MCF 10A (cell line): ENCODE results near the gene AKR1B1. TPM values are rescaled to one million over a fixed set of nuclear protein-coding genes. Genes with fewer than 3 reads are reported as not detected.

ENCODE experiments used
- BruUV-seq: library from RNA; stranded (reverse); fragments of 400-500 nt; replicated peaks from 2 replicates; lab custom pipeline; 2021; lab: Mats Ljungman, UMichigan
- CTCF ChIA-PET: fragments of 300-600 bp; sonication (Branson Sonifier 250); formaldehyde crosslinking; extraction: SDS; loops from one replicate; lab custom pipeline; 2021; ENCODE audit warnings: antibody characterized with exemption, inconsistent platforms; lab: Yijun Ruan, JAX
- POLR2A ChIA-PET: fragments of 300-600, 350-650 bp; sonication (Branson Sonifier 250); formaldehyde crosslinking; extraction: SDS; loops from one replicate; lab custom pipeline; 2020; ENCODE audit warnings: antibody characterized with exemption, inconsistent platforms; lab: Yijun Ruan, JAX
- DNase-seq: peaks from one replicate; pipeline ENCODE4 v3.0.0-alpha.2; 2018; ENCODE audit not compliant: unreplicated experiment
- H3K27ac Mint-ChIP-seq: one replicate; pipeline ENCODE4 v1.8.0; 2022; ENCODE audit warnings: mild to moderate bottlenecking, low read depth, mixed read lengths; ENCODE audit not compliant: unreplicated experiment
- H3K27me3 Mint-ChIP-seq: one replicate; pipeline ENCODE4 v1.8.0; 2022; ENCODE audit warnings: mixed read lengths; ENCODE audit not compliant: insufficient read depth, unreplicated experiment
- H3K36me3 Mint-ChIP-seq: one replicate; pipeline ENCODE4 v1.8.0; 2022; ENCODE audit warnings: mild to moderate bottlenecking, moderate library complexity, mixed read lengths; ENCODE audit not compliant: insufficient read depth, unreplicated experiment
- H3K4me1 Mint-ChIP-seq: one replicate; pipeline ENCODE4 v1.8.0; 2022; ENCODE audit warnings: mixed read lengths; ENCODE audit not compliant: insufficient read depth, unreplicated experiment
- H3K4me3 Mint-ChIP-seq: one replicate; pipeline ENCODE4 v1.8.0; 2022; ENCODE audit warnings: mild to moderate bottlenecking, moderate library complexity, mixed read lengths; ENCODE audit not compliant: unreplicated experiment
- H3K9me3 Mint-ChIP-seq: one replicate; pipeline ENCODE4 v1.8.0; 2022; ENCODE audit warnings: mixed read lengths; ENCODE audit not compliant: unreplicated experiment
- intact Hi-C: fragments of 100-400 bp; cut with micrococcal nuclease; formaldehyde crosslinking; loops from 2 replicates; pipeline ENCODE4 v1.14.1; 2022
- total RNA-seq: library from RNA; stranded (reverse); gene quantifications from 2 replicates; pipeline ENCODE4 v1.2.3, GENCODE V29; 2022
- TF ChIP-seq, protein P1 (sequence below): fragments of 200-600 bp; IDR thresholded peaks from one replicate; pipeline ENCODE4 v1.8.0; 2022; ENCODE audit warnings: antibody characterized with exemption, mild to moderate bottlenecking; ENCODE audit not compliant: unreplicated experiment

The AKR1B1 gene
- total RNA-seq, 1 experiment from 2014 or later: 128 TPM

DNA sequence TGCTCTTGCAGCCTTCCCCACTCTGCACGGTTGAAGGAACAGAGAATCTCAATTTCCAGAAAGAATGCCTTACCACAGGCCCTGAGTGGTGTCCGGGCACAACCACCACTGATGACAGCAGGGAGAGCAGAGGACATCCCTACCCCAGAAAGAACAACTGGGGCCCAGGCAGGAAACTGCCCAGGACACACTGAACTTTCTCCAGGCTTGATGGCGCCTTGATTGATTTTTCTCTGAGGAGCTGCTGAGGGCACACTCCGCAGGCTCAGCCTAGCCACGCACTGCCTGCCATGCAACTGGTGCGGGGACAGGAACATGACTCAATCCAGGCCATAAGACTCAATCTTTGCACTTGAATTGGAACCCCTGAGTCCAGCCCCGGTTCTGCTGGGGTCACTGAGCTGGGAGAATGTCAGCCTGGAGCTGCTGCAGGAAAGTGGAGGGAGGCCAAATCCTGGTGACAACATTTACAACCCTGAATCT lies 5.9 kb downstream of the AKR1B1 start:
- CTCF ChIA-PET: interaction anchor here (0.9 to 2.0 kb wide), 2 partner anchors 20 to 57 kb away, joined by 3 to 10 read pairs; no protein-coding TSS in a partner anchor
- no TSS peak for BruUV-seq
- Mint-ChIP-seq H3K27me3 (no peaks in the 10 kb centered on the region), H3K27ac (no peak overlapping the region), H3K4me1 (peaks cover 27% of the 10 kb centered on the region), H3K9me3 (no peaks in the 10 kb centered on the region), H3K4me3 (no peak overlapping the region), H3K36me3 (peaks cover 40% of the 10 kb centered on the region)
- intact Hi-C loops: no loop called here
- DNase-seq: no peak
- POLR2A ChIA-PET: interaction anchor here (0.6 to 0.9 kb wide), 2 partner anchors 54 to 155 kb away, joined by 3 read pairs; no protein-coding TSS in a partner anchor
- TF ChIP-seq, protein P1, sequence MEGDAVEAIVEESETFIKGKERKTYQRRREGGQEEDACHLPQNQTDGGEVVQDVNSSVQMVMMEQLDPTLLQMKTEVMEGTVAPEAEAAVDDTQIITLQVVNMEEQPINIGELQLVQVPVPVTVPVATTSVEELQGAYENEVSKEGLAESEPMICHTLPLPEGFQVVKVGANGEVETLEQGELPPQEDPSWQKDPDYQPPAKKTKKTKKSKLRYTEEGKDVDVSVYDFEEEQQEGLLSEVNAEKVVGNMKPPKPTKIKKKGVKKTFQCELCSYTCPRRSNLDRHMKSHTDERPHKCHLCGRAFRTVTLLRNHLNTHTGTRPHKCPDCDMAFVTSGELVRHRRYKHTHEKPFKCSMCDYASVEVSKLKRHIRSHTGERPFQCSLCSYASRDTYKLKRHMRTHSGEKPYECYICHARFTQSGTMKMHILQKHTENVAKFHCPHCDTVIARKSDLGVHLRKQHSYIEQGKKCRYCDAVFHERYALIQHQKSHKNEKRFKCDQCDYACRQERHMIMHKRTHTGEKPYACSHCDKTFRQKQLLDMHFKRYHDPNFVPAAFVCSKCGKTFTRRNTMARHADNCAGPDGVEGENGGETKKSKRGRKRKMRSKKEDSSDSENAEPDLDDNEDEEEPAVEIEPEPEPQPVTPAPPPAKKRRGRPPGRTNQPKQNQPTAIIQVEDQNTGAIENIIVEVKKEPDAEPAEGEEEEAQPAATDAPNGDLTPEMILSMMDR: no peak

DNA sequence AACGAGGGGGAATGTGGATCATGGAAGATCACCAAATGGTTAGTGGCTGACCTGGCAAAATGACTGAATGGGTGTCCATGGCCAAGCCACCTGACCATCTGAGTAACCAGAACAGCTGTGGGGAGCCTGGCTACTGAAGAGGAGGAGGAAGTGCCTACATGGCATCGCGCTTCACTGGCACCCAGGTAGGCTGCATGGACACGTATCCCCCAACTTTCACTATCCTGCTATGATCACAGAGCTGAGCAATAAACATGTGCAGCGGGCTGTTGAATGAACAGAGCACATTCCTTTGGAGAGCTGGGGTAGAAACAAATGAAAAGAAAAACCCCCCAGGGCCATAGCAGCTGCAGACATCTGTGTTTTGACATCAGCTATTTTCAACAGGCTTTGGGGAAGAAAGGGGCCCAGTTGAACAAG lies 6.5 kb downstream of the AKR1B1 start:
- H3K27me3 Mint-ChIP-seq: no peaks in the 10 kb centered on the region
- POLR2A ChIA-PET: no interaction called here

DNA sequence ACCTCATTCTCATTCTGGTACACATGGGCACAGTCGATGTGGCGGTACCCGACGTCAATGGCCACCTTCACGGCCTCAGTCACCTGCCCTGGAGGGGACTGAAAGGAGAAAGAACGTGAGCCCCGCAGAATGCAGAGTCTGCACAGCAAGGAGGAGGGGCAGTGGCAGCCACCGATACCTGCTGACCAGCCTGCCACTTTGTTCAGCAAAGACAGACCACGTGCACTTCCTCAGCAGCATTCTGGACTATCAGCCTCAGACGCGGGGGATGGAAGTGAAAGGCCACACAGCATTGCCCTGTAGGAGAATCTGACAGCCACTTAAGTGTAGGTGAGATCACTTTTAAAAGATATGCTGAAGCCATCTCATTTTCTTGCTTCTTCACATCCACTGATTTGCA lies 7.2 kb downstream of the AKR1B1 start:
- no TSS peak for BruUV-seq
- TF ChIP-seq, protein P1: no peak
- DNase-seq: no peak
- no peaks in the 10 kb centered on the region for H3K27me3 Mint-ChIP-seq
- peak overlapping the region; percentile 31 for H3K27ac Mint-ChIP-seq
- intact Hi-C loops: no loop called here
- H3K9me3 Mint-ChIP-seq: no peaks in the 10 kb centered on the region
- H3K36me3 Mint-ChIP-seq: peaks cover 46% of the 10 kb centered on the region
- H3K4me1 Mint-ChIP-seq: peaks cover 22% of the 10 kb centered on the region
- CTCF ChIA-PET: no interaction called here
- H3K4me3 Mint-ChIP-seq: no peak overlapping the region
- POLR2A ChIA-PET: no interaction called here

More for the DNA sequence above, 6.5 kb downstream of the AKR1B1 start:
- CTCF ChIA-PET: interaction anchor here (0.6 to 2.0 kb wide), 2 partner anchors 20 to 67 kb away, joined by 3 to 10 read pairs; no protein-coding TSS in a partner anchor
- intact Hi-C loops: no loop called here
- peaks cover 42% of the 10 kb centered on the region for H3K36me3 Mint-ChIP-seq
- no peak for DNase-seq
- no TSS peak for BruUV-seq
- H3K27ac Mint-ChIP-seq: peak overlapping the region; percentile 31
- peaks cover 24% of the 10 kb centered on the region for H3K4me1 Mint-ChIP-seq
- no peak overlapping the region for H3K4me3 Mint-ChIP-seq
- TF ChIP-seq, protein P1: no peak
- H3K9me3 Mint-ChIP-seq: no peaks in the 10 kb centered on the region

DNA sequence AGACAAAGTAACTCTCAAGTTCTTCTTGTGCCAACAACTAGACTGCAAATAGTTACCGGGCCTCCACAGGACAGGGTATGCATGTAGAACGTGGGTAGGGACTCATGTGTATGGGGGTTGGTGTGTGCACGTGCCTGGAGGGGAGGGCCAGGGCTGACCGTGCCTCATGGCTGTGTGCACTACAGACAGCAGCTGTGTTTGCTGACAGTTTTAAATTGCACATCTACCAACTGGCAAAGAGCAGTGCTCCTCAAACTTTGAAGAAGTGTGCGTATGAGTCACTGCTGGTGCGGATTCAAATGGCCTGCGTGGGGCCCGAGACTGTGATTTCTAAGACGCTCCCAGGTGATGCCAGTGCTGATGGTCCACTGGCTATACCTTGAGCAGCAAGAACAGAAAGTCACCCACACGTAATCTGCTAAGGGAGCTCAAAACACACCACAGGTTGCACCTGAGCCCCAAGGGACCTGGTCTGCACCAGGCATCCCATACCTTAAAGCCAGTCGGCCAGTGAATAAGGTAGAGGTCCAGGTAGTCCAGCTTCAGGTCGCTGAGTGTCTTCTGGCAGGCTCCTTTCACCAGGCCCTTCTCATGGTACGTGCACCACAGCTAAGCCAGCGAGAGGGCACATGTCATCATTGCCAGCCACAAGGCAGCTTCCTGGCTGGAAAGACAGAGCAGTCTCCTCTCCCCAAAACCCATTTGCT lies 8.5 kb downstream of the AKR1B1 start:
- Mint-ChIP-seq H3K27me3 (no peaks in the 10 kb centered on the region), H3K4me1 (peaks cover 22% of the 10 kb centered on the region), H3K4me3 (no peak overlapping the region), H3K36me3 (peaks cover 50% of the 10 kb centered on the region), H3K9me3 (no peaks in the 10 kb centered on the region), H3K27ac (peak overlapping the region; percentile 89)
- intact Hi-C loops: no loop called here
- no TSS peak for BruUV-seq
- POLR2A ChIA-PET: no interaction called here
- TF ChIP-seq, protein P1: no peak
- CTCF ChIA-PET: interaction anchor here (0.8 to 3.7 kb wide), 4 partner anchors 9 to 62 kb away, joined by 3 to 20 read pairs (median 6); partner anchors contain the start of gene AKR1B1
- no peak for DNase-seq
